ENCODE results near the gene TMEM132E. TPM values are rescaled to one million over a fixed set of nuclear protein-coding genes. Genes with fewer than 3 reads are reported as not detected.

The TMEM132E gene
- total RNA-seq, 1 donor = not detected

GRCh38 chr17:34650051-34650750, 70.8 kb downstream of the TMEM132E start:
- Histone ChIP-seq H3K4me1 (ENCODE audit: insufficient read depth, low read length) (no peaks in the 10 kb centered on the region), H3K4me3 (ENCODE audit: low read length) (no peak overlapping the region), H3K27me3 (ENCODE audit: insufficient read depth, low read length) (no peaks in the 10 kb centered on the region), H3K9me3 (ENCODE audit: low read depth, low read length) (no peaks in the 10 kb centered on the region)

- no peaks in the 10 kb centered on the region for H3K9me3 ChIP-seq (ENCODE audit: low read depth, low read length)
- no peak overlapping the region for H3K4me3 ChIP-seq (ENCODE audit: low read length)
- no peaks in the 10 kb centered on the region for H3K4me1 ChIP-seq (ENCODE audit: insufficient read depth, low read length)
- no peaks in the 10 kb centered on the region for H3K27me3 ChIP-seq (ENCODE audit: insufficient read depth, low read length)
Measured at GRCh38 chr17:34651402-34651811, 72.0 kb downstream of the TMEM132E start.

GRCh38 chr17:34652021-34652555, 72.7 kb downstream of the TMEM132E start:
- no peaks in the 10 kb centered on the region for H3K4me1 ChIP-seq (ENCODE audit: insufficient read depth, low read length)
- no peak overlapping the region for H3K4me3 ChIP-seq (ENCODE audit: low read length)
- H3K9me3 ChIP-seq (ENCODE audit: low read depth, low read length) = no peaks in the 10 kb centered on the region
- no peaks in the 10 kb centered on the region for H3K27me3 ChIP-seq (ENCODE audit: insufficient read depth, low read length)

- H3K27me3 ChIP-seq (ENCODE audit: insufficient read depth, low read length) = no peaks in the 10 kb centered on the region
- H3K4me3 ChIP-seq (ENCODE audit: low read length) = no peak overlapping the region
- no peaks in the 10 kb centered on the region for H3K9me3 ChIP-seq (ENCODE audit: low read depth, low read length)
- no peaks in the 10 kb centered on the region for H3K4me1 ChIP-seq (ENCODE audit: insufficient read depth, low read length)
Measured at GRCh38 chr17:34653511-34653910, 74.1 kb downstream of the TMEM132E start.

- Histone ChIP-seq H3K9me3 (ENCODE audit: low read depth, low read length) (no peaks in the 10 kb centered on the region), H3K27me3 (ENCODE audit: insufficient read depth, low read length) (no peaks in the 10 kb centered on the region), H3K4me3 (ENCODE audit: low read length) (no peak overlapping the region), H3K4me1 (ENCODE audit: insufficient read depth, low read length) (no peaks in the 10 kb centered on the region)
Measured at GRCh38 chr17:34654276-34654880, 75.0 kb downstream of the TMEM132E start.

- Histone ChIP-seq H3K9me3 (ENCODE audit: low read depth, low read length) (no peaks in the 10 kb centered on the region), H3K4me3 (ENCODE audit: low read length) (no peak overlapping the region), H3K27me3 (ENCODE audit: insufficient read depth, low read length) (no peaks in the 10 kb centered on the region), H3K4me1 (ENCODE audit: insufficient read depth, low read length) (no peaks in the 10 kb centered on the region)
Measured at GRCh38 chr17:34654881-34655276, 75.5 kb downstream of the TMEM132E start.

- no peaks in the 10 kb centered on the region for H3K4me1 ChIP-seq (ENCODE audit: insufficient read depth, low read length)
- no peaks in the 10 kb centered on the region for H3K27me3 ChIP-seq (ENCODE audit: insufficient read depth, low read length)
- no peak overlapping the region for H3K4me3 ChIP-seq (ENCODE audit: low read length)
- H3K9me3 ChIP-seq (ENCODE audit: low read depth, low read length) = no peaks in the 10 kb centered on the region
Measured at GRCh38 chr17:34656801-34657200, 77.4 kb downstream of the TMEM132E start.

- Histone ChIP-seq H3K9me3 (ENCODE audit: low read depth, low read length) (no peaks in the 10 kb centered on the region), H3K4me3 (ENCODE audit: low read length) (no peak overlapping the region), H3K4me1 (ENCODE audit: insufficient read depth, low read length) (no peaks in the 10 kb centered on the region), H3K27me3 (ENCODE audit: insufficient read depth, low read length) (no peaks in the 10 kb centered on the region)
Measured at GRCh38 chr17:34658811-34659560, 79.6 kb downstream of the TMEM132E start.

- no peaks in the 10 kb centered on the region for H3K9me3 ChIP-seq (ENCODE audit: low read depth, low read length)
- no peaks in the 10 kb centered on the region for H3K4me1 ChIP-seq (ENCODE audit: insufficient read depth, low read length)
- H3K27me3 ChIP-seq (ENCODE audit: insufficient read depth, low read length) = no peaks in the 10 kb centered on the region
- H3K4me3 ChIP-seq (ENCODE audit: low read length) = no peak overlapping the region
Measured at GRCh38 chr17:34663714-34664113, 84.3 kb downstream of the TMEM132E start.

GRCh38 chr17:34665150-34665806, 85.9 kb downstream of the TMEM132E start:
- H3K27me3 ChIP-seq (ENCODE audit: insufficient read depth, low read length) = no peaks in the 10 kb centered on the region
- H3K9me3 ChIP-seq (ENCODE audit: low read depth, low read length) = no peaks in the 10 kb centered on the region
- no peaks in the 10 kb centered on the region for H3K4me1 ChIP-seq (ENCODE audit: insufficient read depth, low read length)
- no peak overlapping the region for H3K4me3 ChIP-seq (ENCODE audit: low read length)

GRCh38 chr17:34665819-34666763, 86.7 kb downstream of the TMEM132E start:
- no peaks in the 10 kb centered on the region for H3K4me1 ChIP-seq (ENCODE audit: insufficient read depth, low read length)
- H3K27me3 ChIP-seq (ENCODE audit: insufficient read depth, low read length) = no peaks in the 10 kb centered on the region
- no peaks in the 10 kb centered on the region for H3K9me3 ChIP-seq (ENCODE audit: low read depth, low read length)
- H3K4me3 ChIP-seq (ENCODE audit: low read length) = no peak overlapping the region

- Histone ChIP-seq H3K4me1 (ENCODE audit: insufficient read depth, low read length) (no peaks in the 10 kb centered on the region), H3K27me3 (ENCODE audit: insufficient read depth, low read length) (no peaks in the 10 kb centered on the region), H3K9me3 (ENCODE audit: low read depth, low read length) (no peaks in the 10 kb centered on the region), H3K4me3 (ENCODE audit: low read length) (no peak overlapping the region)
Measured at GRCh38 chr17:34667656-34668055, 88.3 kb downstream of the TMEM132E start.

GRCh38 chr17:34668206-34668605, 88.8 kb downstream of the TMEM132E start:
- H3K4me3 ChIP-seq (ENCODE audit: low read length) = no peak overlapping the region
- no peaks in the 10 kb centered on the region for H3K27me3 ChIP-seq (ENCODE audit: insufficient read depth, low read length)
- H3K9me3 ChIP-seq (ENCODE audit: low read depth, low read length) = no peaks in the 10 kb centered on the region
- no peaks in the 10 kb centered on the region for H3K4me1 ChIP-seq (ENCODE audit: insufficient read depth, low read length)

GRCh38 chr17:34669511-34669910, 90.1 kb downstream of the TMEM132E start:
- H3K27me3 ChIP-seq (ENCODE audit: insufficient read depth, low read length) = no peaks in the 10 kb centered on the region
- no peaks in the 10 kb centered on the region for H3K4me1 ChIP-seq (ENCODE audit: insufficient read depth, low read length)

More at GRCh38 chr17:34669511-34669910, 90.1 kb downstream of the TMEM132E start:
- H3K9me3 ChIP-seq (ENCODE audit: low read depth, low read length) = no peaks in the 10 kb centered on the region
- no peak overlapping the region for H3K4me3 ChIP-seq (ENCODE audit: low read length)
